ENCODE measurements around the gene IKZF2. TPM values are rescaled to one million over a fixed set of nuclear protein-coding genes. Genes with fewer than 3 reads are reported as not detected.

IKZF2 gene
- total RNA-seq, 4 donors from 2014 or later, result 37.4 to 69.3 (median 42.7) TPM

GRCh38 chr2:213161759-213162515 is 10.5 kb upstream of the IKZF2 start:
- DNase-seq (ENCODE audit: low spot score in 2 of 2), result no peak
- no peak overlapping the region for H3K4me3 ChIP-seq (ENCODE audit: low read depth, poor library complexity, severe bottlenecking)
- WGBS, 2 donors, result 45 to 47% methylated on average over 5 of the region's 5 CpGs
- no peak for TF ChIP-seq POLR2A (IDR thresholded peaks at IDR 0.05)
- TF ChIP-seq CTCF (IDR thresholded peaks at IDR 0.05), result no peak
- intact Hi-C loops (cut with DNase I; ENCODE audit: low total_unique reads), result no loop called here

- intact Hi-C loops (cut with DNase I; ENCODE audit: low total_unique reads), result loop anchor here (10.0 kb wide), 1 partner anchor 475 kb away; no protein-coding TSS in a partner anchor
- TF ChIP-seq POLR2A (IDR thresholded peaks at IDR 0.05) (no peak), CTCF (IDR thresholded peaks at IDR 0.05) (no peak)
- WGBS, 2 donors, result 94 to 95% methylated on average over 2 of the region's 2 CpGs
- DNase-seq (ENCODE audit: low spot score in 2 of 2), result no peak
- no peak overlapping the region for H3K4me3 ChIP-seq (ENCODE audit: low read depth, poor library complexity, severe bottlenecking)
Measured at GRCh38 chr2:213159768-213160167, 8.4 kb upstream of the IKZF2 start.

GRCh38 chr2:213157242-213157641 is 5.8 kb upstream of the IKZF2 start:
- TF ChIP-seq CTCF (IDR thresholded peaks at IDR 0.05) (no peak), POLR2A (IDR thresholded peaks at IDR 0.05) (no peak)
- no peak overlapping the region for H3K4me3 ChIP-seq (ENCODE audit: low read depth, poor library complexity, severe bottlenecking)
- no peak for DNase-seq (ENCODE audit: low spot score in 2 of 2)
- 60 to 61% methylated on average over 3 of the region's 3 CpGs for WGBS, 2 donors
- intact Hi-C loops (cut with DNase I; ENCODE audit: low total_unique reads), result loop anchor here (10.0 kb wide), 1 partner anchor 472 kb away; no protein-coding TSS in a partner anchor

- TF ChIP-seq POLR2A (IDR thresholded peaks at IDR 0.05), result no peak
- no peak for TF ChIP-seq CTCF (IDR thresholded peaks at IDR 0.05)
- no peak overlapping the region for H3K4me3 ChIP-seq (ENCODE audit: low read depth, poor library complexity, severe bottlenecking)
- DNase-seq (ENCODE audit: low spot score in 2 of 2), result no peak
- intact Hi-C loops (cut with DNase I; ENCODE audit: low total_unique reads), result loop anchor here (10.0 kb wide), 1 partner anchor 472 kb away; no protein-coding TSS in a partner anchor
- WGBS, 2 donors, result 80 to 90% methylated on average over 2 of the region's 2 CpGs
Measured at GRCh38 chr2:213156717-213157116, 5.3 kb upstream of the IKZF2 start.

- 48 to 57% methylated on average over 6 of the region's 6 CpGs for WGBS, 2 donors
- DNase-seq (ENCODE audit: low spot score in 2 of 2), result no peak
- TF ChIP-seq CTCF (IDR thresholded peaks at IDR 0.05) (no peak), POLR2A (IDR thresholded peaks at IDR 0.05) (no peak)
- H3K4me3 ChIP-seq (ENCODE audit: low read depth, poor library complexity, severe bottlenecking), result no peak overlapping the region
- intact Hi-C loops (cut with DNase I; ENCODE audit: low total_unique reads), result loop anchor here (10.0 kb wide), 1 partner anchor 468 kb away; no protein-coding TSS in a partner anchor
Measured at GRCh38 chr2:213152888-213153287, 1.5 kb upstream of the IKZF2 start.
